SK-N-SH (cell line): ENCODE results near the gene SLC5A2. TPM values are rescaled to one million over a fixed set of nuclear protein-coding genes. Genes with fewer than 3 reads are reported as not detected.
"Not testable (repeated sequence)": the region's sequence is repeated elsewhere in the genome, so short reads cannot be mapped to it uniquely, and the experiment has no call there.

Experiments
- CTCF ChIA-PET: fragments of 300-600, 350-600 bp; formaldehyde crosslinking; extraction: SDS; loops from one replicate; lab custom pipeline; 2021; lab: Yijun Ruan, JAX
- POLR2A ChIA-PET: fragments of 350-600 bp; sonication (Branson Sonifier 250); formaldehyde crosslinking; extraction: SDS; loops from one replicate; lab custom pipeline; 2020; ENCODE audit warnings: antibody characterized with exemption, inconsistent platforms; lab: Yijun Ruan, JAX
- DNase-seq: peaks from one replicate; pipeline ENCODE4 v3.0.0; 2012
- H2AFZ ChIP-seq: fragments of 200-600 bp; sonication (generic); 2 replicates; pipeline ENCODE4 v1.8.1; 2016; ENCODE audit warnings: antibody characterized with exemption, mild to moderate bottlenecking, low read depth
- H3F3A ChIP-seq: fragments of 200-600 bp; sonication (generic); replicated peaks from 2 replicates; pipeline ENCODE3; 2016; ENCODE audit warnings: antibody characterized with exemption, mild to moderate bottlenecking; ENCODE audit not compliant: insufficient read depth
- H3K27ac ChIP-seq, 2 experiments: fragments of 200-500 bp in 1 of 2; fragments of 200-600 bp in 1 of 2; sonication (Bioruptor generic) in 1 of 2; sonication (generic), shearing (Covaris generic) in 1 of 2; 2 replicates each; pipeline versions ENCODE4 v1.5.1 to v1.6.1; 2014 to 2016; ENCODE audit warnings: low read depth in 2 of 2, inconsistent platforms in 1 of 2, low read length in 1 of 2, mild to moderate bottlenecking in 1 of 2, mixed read lengths in 1 of 2
- H3K27me3 ChIP-seq: fragments of 200-600 bp; sonication (generic), shearing (Covaris generic); 2 replicates; pipeline ENCODE4 v1.6.1; 2016; ENCODE audit warnings: mixed run types; ENCODE audit not compliant: insufficient read depth
- H3K36me3 ChIP-seq, 2 experiments: fragments of 200-500 bp in 1 of 2; fragments of 200-600 bp in 1 of 2; sonication (Bioruptor generic) in 1 of 2; sonication (generic) in 1 of 2; replicated peaks in 1 of 2; 2 replicates each; pipeline versions ENCODE3 to v1.5.1; 2014 to 2016; ENCODE audit warnings: low read length in 1 of 2, mild to moderate bottlenecking in 1 of 2; ENCODE audit not compliant: insufficient read depth in 2 of 2, control insufficient read depth in 1 of 2
- H3K4me1 ChIP-seq, 2 experiments: fragments of 200-500 bp in 1 of 2; fragments of 200-600 bp in 1 of 2; sonication (Bioruptor generic) in 1 of 2; sonication (generic), shearing (Covaris generic) in 1 of 2; 2 replicates each; pipeline versions ENCODE4 v1.5.1 to v1.6.1; 2014 to 2016; ENCODE audit warnings: low read depth in 1 of 2, low read length in 1 of 2, mixed run types in 1 of 2; ENCODE audit not compliant: insufficient read depth in 2 of 2, control insufficient read depth in 1 of 2
- H3K4me2 ChIP-seq: fragments of 200-600 bp; sonication (generic), shearing (Covaris generic); 2 replicates; pipeline ENCODE4 v1.6.1; 2017; ENCODE audit warnings: mixed run types
- H3K4me3 ChIP-seq, 2 experiments: fragments of 200-500 bp in 1 of 2; fragments of 200-600 bp in 1 of 2; sonication (Bioruptor generic) in 1 of 2; sonication (generic), shearing (Covaris generic) in 1 of 2; 2 replicates each; pipeline versions ENCODE4 v1.5.1 to v1.8.1; 2014 to 2016; ENCODE audit warnings: low read depth in 2 of 2, inconsistent platforms in 1 of 2, low read length in 1 of 2, mild to moderate bottlenecking in 1 of 2, mixed read lengths in 1 of 2, moderate library complexity in 1 of 2
- H3K79me2 ChIP-seq: fragments of 200-600 bp; sonication (generic); 2 replicates; pipeline ENCODE4 v1.8.1; 2017; ENCODE audit warnings: mild to moderate bottlenecking; ENCODE audit not compliant: insufficient read depth
- H3K9ac ChIP-seq: fragments of 200-600 bp; sonication (generic); 2 replicates; pipeline ENCODE4 v1.6.1; 2017; ENCODE audit warnings: mixed run types
- H3K9me2 ChIP-seq: fragments of 200-600 bp; sonication (generic); 2 replicates; pipeline ENCODE4 v1.6.1; 2017; ENCODE audit warnings: mixed run types
- H3K9me3 ChIP-seq: fragments of 200-600 bp; sonication (generic); 2 replicates; pipeline ENCODE4 v1.6.1; 2017; ENCODE audit warnings: mixed run types, mild to moderate bottlenecking, moderate library complexity
- H4K20me1 ChIP-seq: fragments of 200-600 bp; sonication (generic); 2 replicates; pipeline ENCODE4 v1.6.1; 2017; ENCODE audit warnings: mild to moderate bottlenecking, mixed run types; ENCODE audit not compliant: insufficient read depth
- CTCF ChIP-seq: fragments of 200-600 bp; sonication (generic); IDR thresholded peaks from 2 replicates; pipeline ENCODE4 v1.6.1; 2017; ENCODE audit warnings: antibody characterized with exemption, mild to moderate bottlenecking, moderate library complexity
- FOXJ3 ChIP-seq: sonication (generic); formaldehyde crosslinking; IDR thresholded peaks from 2 replicates; pipeline ENCODE4 v1.5.1; 2020; ENCODE audit warnings: mild to moderate bottlenecking, missing genetic modification reagents
- NRF1 ChIP-seq: IDR thresholded peaks from 2 replicates; pipeline ENCODE4 v1.6.1; 2012; ENCODE audit warnings: low read depth, mild to moderate bottlenecking, low read length
- PBX3 ChIP-seq: IDR thresholded peaks from 2 replicates; pipeline ENCODE4; 2012
- RAD21 ChIP-seq: IDR thresholded peaks from 2 replicates; pipeline ENCODE4 v1.6.1; 2012; ENCODE audit warnings: mild to moderate bottlenecking, low read length
- RFX5 ChIP-seq: IDR thresholded peaks from 2 replicates; pipeline ENCODE4 v1.6.1; 2012; ENCODE audit warnings: mild to moderate bottlenecking, improper control_type of control experiment, low read length
- RXRA ChIP-seq: IDR thresholded peaks from 2 replicates; pipeline ENCODE4 v1.4.0; 2012; ENCODE audit warnings: low read depth, mild to moderate bottlenecking, borderline replicate concordance
- SIN3A ChIP-seq: IDR thresholded peaks from 2 replicates; pipeline ENCODE4 v1.6.1; 2012; ENCODE audit warnings: low read depth, mild to moderate bottlenecking, low read length, moderate library complexity, borderline replicate concordance
- TCF12 ChIP-seq: IDR thresholded peaks from 2 replicates; pipeline ENCODE4 v1.4.0; 2012
- WGBS: methylation state at CpG from one replicate; pipeline ENCODE4 v1.1.6; 2017; ENCODE audit warnings: low lambda C conversion rate; 5-methylcytosine and 5-hydroxymethylcytosine counted together
- polyA plus RNA-seq, 3 experiments: library from polyadenylated mRNA; depleted of rRNA; stranded (reverse); fragments of >200 nt; gene quantifications; 2 replicates each; pipeline ENCODE4 v1.2.3, GENCODE V29; 2012

The SLC5A2 gene
- polyA plus RNA-seq, 1 of the 3 experiments (the other 2 are of a cell fraction) = 0.31 TPM

GRCh38 chr16:31502981-31503380, 20.1 kb downstream of the SLC5A2 start:
- ChIA-PET POLR2A (interaction anchor here (1.0 kb wide), 1 partner anchor 43 kb away, joined by 4 read pairs; no protein-coding TSS in a partner anchor), CTCF (interaction anchor here (0.7 kb wide), 2 partner anchors 13 to 445 kb away, joined by 3 read pairs; no protein-coding TSS in a partner anchor)
- Histone ChIP-seq H3K79me2 (peaks cover 27% of the 10 kb centered on the region), H3K27ac (no peak overlapping the region), H3K27me3 (no peaks in the 10 kb centered on the region), H3K36me3 (peaks cover 20 to 35% of the 10 kb centered on the region in 2 experiments), H2AFZ (no peak overlapping the region), H3K9ac (no peak overlapping the region), H3K4me3 (no peak overlapping the region), H3F3A (no peaks in the 10 kb centered on the region), H3K4me1 (peaks cover 0 to 12% of the 10 kb centered on the region in 2 experiments; a peak in 2 of 4 replicates), H3K4me2 (no peak overlapping the region), H4K20me1 (no peaks in the 10 kb centered on the region; the same call in 1 of the 2 replicates), H3K9me2 (no peaks in the 10 kb centered on the region), H3K9me3 (no peaks in the 10 kb centered on the region)
- TF ChIP-seq RFX5 = no peak
- no peak for DNase-seq

- POLR2A ChIA-PET = interaction anchor here (1.0 kb wide), 1 partner anchor 43 kb away, joined by 4 read pairs; no protein-coding TSS in a partner anchor
- not testable (repeated sequence) for H3F3A ChIP-seq, H3K4me2 ChIP-seq, H2AFZ ChIP-seq, DNase-seq, H3K27me3 ChIP-seq, H3K9me3 ChIP-seq, H3K9me2 ChIP-seq, H3K4me3 ChIP-seq, H4K20me1 ChIP-seq, H3K9ac ChIP-seq, H3K27ac ChIP-seq
- WGBS = 92% methylated on average over 8 of the region's 8 CpGs
- Histone ChIP-seq H3K36me3 (peaks cover 20 to 30% of the 10 kb centered on the region in 2 experiments), H3K4me1 (peaks cover 0 to 12% of the 10 kb centered on the region in 2 experiments; a peak in 2 of 4 replicates), H3K79me2 (peaks cover 33% of the 10 kb centered on the region)
- CTCF ChIA-PET = interaction anchor here (0.6 to 0.7 kb wide), 3 partner anchors 13 to 444 kb away, joined by 3 to 4 read pairs (median 3); no protein-coding TSS in a partner anchor
Observed at GRCh38 chr16:31503555-31503954, 20.6 kb downstream of the SLC5A2 start.

- Histone ChIP-seq H3F3A (no peaks in the 10 kb centered on the region), H3K4me2 (no peak overlapping the region), H3K79me2 (peaks cover 39% of the 10 kb centered on the region), H3K4me3 (no peak overlapping the region), H3K9me2 (no peaks in the 10 kb centered on the region), H3K27ac (no peak overlapping the region), H3K4me1 (peaks cover 0 to 13% of the 10 kb centered on the region in 2 experiments; a peak in 2 of 4 replicates), H4K20me1 (no peaks in the 10 kb centered on the region; the same call in 1 of the 2 replicates), H2AFZ (no peak overlapping the region), H3K36me3 (peaks cover 20 to 24% of the 10 kb centered on the region in 2 experiments), H3K27me3 (no peaks in the 10 kb centered on the region), H3K9me3 (no peaks in the 10 kb centered on the region), H3K9ac (no peak overlapping the region)
- CTCF ChIA-PET = no interaction called here
- DNase-seq = no peak
- POLR2A ChIA-PET = no interaction called here
- 94% methylated on average over 8 of the region's 8 CpGs for WGBS
- TF ChIP-seq TCF12 (no peak), RXRA (no peak), PBX3 (no peak), SIN3A (no peak), FOXJ3 (no peak), CTCF (no peak), NRF1 (no peak), RAD21 (no peak)
Observed at GRCh38 chr16:31504159-31504558, 21.2 kb downstream of the SLC5A2 start.
